ENCODE results near the gene TBC1D8.

The TBC1D8 gene

GRCh38 chr2:101025561-101025960 is 125.6 kb downstream of the TBC1D8 start:
- DNase-seq = no peak

- DNase-seq = no peak
Observed at GRCh38 chr2:101023327-101024107, 127.7 kb downstream of the TBC1D8 start.

DNA sequence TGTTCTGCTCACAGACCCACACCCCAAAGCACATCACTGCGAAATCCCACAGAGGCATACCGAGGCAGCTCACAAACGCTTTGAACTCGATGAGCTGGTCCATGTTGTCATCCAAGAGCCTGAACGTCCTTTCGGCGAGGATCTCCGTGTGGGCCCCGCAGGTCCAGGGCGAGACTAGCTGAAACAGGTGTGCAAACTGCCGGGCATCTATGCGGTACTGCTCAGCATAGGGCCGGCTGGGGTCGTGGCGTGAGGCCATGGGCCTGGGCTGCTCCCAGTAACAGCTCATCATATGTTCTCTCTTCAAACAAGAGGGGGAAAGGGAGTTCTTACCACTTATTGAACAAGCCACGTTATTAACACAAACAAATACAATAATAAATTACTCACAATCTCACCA is 129.0 kb downstream of the TBC1D8 start:
- DNase-seq = no peak

DNA sequence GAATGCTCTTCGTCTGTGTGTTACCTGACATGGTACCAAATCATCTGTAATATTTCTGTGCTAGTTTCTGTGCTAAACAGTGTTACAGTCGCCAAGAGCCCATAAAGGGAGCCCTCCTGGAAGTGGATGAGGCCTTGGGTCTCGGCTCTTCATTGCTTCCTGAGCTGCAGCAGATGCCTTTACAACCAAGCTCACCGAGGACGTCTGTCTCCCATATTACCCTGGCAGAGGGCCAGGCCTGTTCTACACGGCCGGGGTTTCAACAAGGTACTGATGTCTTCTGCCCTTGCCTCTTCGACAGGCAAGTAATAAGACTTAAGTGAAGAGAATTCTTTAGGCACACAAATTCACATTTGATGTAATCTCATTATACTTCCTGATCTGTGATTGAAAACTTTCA is 132.2 kb downstream of the TBC1D8 start:
- DNase-seq = no peak

- no peak for DNase-seq
Observed at GRCh38 chr2:101017371-101017770, 133.8 kb downstream of the TBC1D8 start.

GRCh38 chr2:101014264-101014857 is 136.8 kb downstream of the TBC1D8 start:
- DNase-seq = no peak

GRCh38 chr2:101012706-101013181 is 138.4 kb downstream of the TBC1D8 start:
- DNase-seq = peak; percentile 61

DNA sequence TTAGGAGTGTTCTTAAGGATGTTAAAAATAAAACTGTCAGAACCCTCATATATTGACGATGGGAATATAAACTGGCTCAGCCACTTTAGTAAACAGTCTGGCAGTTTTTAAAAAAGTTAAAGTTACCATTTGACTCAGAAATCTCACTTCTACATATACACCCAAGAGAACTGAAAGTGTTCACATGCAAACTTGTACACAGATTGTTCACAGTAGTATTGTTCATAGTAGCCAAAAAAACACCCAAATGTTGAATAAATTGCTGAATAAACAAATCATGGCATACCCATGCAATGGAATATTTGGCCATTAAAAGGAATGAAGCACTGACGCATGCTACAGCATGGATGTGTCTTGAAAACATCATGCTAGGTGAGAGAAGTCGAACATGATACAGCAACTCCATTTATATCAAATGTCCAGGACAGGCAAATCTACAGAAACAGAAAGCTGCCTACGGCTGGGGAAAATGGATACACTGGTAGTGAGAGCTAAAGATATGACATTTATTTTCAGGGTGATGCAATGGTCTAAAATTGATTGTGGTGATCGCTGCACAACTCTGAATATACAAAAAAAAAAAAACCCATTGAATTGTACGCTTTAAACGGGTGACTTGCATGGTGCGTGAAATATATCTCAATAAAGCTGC is 139.0 kb downstream of the TBC1D8 start:
- no peak for DNase-seq

GRCh38 chr2:101011152-101011551 is 140.0 kb downstream of the TBC1D8 start:
- DNase-seq = no peak

GRCh38 chr2:101007415-101008345 is 143.5 kb downstream of the TBC1D8 start:
- no peak for DNase-seq

DNA sequence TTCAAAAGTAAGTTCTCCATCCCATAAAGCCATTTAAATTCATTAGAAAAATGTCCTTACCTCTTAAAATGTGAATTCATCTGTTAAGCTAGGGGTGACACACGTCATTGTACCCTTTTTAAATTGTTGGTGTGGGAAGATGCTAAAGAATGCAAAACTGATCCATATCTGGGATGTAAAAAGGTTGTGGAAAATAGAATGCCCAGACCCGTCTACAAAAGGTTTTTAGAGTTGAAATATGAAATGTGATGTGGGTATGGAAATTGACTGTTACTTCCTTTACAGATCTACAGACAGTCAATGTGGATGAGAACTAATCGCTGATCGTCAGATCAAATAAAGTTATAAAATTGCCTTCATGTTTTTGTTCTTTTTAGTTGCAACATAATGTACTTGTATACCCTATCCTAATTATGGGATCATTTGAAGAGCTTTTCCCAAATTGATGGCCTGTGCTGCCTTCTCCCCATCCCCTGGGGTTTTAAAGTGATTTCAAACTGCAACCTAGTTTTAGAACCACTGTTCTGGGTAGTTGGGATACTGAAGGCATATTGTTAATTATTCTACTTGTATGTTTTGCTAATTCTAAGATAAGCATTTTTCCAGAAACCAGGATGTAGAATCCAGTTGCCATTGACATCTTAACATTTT is 145.0 kb downstream of the TBC1D8 start:
- DNase-seq = no peak

DNA sequence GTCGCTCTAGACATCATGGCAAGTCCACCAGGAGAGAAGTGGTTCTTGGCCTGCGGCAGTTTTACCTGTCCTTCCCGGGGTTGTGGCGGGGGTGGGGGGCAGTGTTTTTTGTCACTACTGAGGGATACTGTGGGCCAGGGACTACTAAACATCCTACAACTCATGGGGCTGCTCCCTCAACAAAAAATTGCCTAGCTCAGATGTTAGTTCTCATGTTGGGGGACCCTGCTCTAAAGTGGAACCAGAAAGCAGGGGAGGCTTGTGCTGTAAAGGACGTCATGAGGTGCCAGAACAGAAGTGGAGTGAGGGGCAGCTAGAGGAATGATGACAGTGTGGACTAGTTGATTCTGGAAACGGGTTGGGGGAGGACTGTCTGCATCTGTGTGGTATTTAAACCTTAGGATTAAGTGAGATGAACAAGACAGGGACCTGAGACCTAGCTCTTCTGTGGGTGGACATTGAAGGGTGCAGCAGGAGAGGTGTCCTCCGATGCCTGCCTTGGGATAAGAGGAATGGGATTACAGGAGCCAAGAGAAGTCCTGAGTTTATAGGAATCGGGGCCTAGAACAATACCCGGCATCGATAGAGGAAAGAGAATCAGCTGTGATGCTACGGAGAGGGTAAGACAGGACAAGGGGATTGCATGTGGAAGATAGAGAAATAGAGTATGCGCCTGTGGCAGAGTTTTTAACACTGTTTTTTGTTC is 146.4 kb downstream of the TBC1D8 start:
- no peak for DNase-seq

DNA sequence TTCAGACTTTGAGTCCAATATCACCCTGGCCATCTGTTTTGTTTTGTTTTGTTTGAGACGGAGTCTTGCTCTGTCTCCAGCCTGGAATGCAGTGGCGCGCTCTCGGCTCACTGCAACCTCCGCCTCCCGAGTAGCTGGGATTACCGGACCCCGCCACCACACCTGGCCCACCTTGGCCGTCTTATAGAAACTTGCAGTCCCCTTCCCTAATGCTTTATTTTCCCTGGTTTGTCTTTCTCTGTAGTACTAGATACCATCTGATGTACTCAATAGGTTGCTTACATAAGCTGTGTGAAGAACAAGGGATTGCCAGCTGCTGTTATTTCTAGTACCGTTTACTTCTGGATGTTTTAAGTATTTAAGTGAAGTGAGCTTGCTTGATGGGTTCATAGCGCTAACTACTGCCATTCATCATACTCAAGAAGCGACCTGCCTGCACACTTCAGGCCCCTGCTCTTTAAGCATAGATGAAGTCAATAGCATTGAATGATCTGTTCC is 147.9 kb downstream of the TBC1D8 start:
- no peak for DNase-seq

DNA sequence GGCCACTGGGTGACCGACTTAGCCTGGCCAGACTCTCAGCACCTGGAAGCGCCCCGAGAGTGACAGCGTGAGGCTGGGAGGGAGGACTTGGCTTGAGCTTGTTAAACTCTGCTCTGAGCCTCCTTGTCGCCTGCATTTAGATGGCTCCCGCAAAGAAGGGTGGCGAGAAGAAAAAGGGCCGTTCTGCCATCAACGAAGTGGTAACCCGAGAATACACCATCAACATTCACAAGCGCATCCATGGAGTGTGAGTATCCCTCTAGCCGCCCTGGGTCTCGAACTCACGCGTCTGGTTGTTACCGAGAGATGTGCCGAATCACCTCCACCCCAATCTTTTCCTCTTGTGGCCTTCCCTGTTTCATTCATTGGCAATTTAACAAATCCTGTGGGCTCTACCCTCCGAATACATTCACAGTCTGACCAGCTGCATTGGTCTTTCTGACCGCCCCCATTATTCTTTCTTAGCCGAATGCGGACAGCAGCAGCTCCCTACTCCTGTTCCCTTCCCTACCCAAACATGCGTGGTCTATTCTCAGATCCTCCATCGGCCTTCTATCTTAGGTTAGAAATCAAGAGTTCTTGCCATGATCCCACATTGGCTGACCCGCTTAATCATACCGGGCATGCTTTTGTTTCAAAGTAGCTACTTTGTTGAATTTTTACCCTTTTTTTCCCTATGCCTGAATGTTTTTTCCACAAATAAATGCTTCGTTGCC is 148.5 kb downstream of the TBC1D8 start:
- DNase-seq = peak; percentile 46

DNA sequence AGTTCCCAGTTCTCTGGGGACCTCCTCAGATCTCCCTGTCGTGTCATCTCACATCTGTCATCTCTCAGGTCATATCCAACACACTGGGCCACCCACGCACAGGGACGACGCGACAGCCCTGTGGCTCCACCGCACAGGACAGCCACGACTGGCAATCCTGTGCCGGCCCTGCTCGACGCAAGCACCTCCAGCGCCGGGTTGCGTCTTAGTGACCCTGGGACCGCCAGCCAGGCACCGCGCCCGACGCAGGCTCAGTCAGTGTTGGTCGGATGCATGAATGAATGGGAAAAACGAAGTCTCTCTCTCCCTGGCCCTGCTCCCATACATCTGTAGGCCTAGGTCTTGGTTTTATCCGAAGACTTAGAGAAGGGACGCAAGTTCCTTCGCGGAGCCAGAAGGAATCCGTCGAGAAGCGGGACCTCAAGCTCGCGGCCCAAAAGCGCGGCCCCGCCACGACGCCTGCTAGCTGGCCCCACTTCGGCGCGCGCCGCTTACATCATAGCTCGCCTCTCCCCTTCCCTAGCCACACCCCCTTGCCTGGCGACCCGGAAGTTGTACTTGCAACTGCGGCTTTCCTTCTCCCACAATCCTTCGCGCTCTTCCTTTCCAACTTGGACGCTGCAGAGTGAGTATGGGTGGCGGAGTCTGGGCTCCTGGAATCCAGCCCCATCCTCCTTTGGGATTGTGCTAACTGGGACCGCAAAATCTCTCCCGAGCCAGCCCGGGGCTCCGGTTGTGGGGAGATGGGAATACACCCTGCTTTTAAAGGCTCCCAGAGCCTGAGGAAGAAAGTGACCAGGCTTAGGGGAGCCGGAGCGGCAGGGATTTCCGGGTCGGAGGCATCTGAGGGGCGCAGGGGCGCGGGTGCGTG is 149.3 kb downstream of the TBC1D8 start, which contains the start of gene RPL31:
Gene RPL31 (plus strand): TSS at position 599 of the 871 bp plus-strand sequence. CDS start 413 bp downstream, outside the sequence.
- DNase-seq = peak; percentile 96

- no peak for DNase-seq
Observed at GRCh38 chr2:100999995-101000394, 151.2 kb downstream of the TBC1D8 start.

DNA sequence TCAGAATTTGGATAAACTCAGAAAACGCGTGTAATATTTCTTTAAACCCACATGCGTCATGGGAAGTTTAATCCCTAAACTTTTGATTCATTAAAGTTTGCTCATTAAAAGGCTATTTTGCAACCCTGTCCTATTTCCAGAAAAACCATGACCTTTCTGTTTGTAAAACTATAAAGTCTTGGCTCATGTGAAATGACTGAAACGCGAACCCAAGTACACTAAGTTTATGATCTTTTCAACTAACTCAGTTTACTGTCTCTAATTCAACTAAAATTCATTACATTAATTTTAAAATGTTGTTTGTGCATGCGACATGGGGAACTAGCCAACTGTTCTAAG is 153.0 kb downstream of the TBC1D8 start:
- no peak for DNase-seq

GRCh38 chr2:100997509-100998234 is 153.5 kb downstream of the TBC1D8 start:
- DNase-seq = no peak
